ENCODE measurements around the gene TRIM66.
"Not testable (repeated sequence)": the region's sequence is repeated elsewhere in the genome, so short reads cannot be mapped to it uniquely, and the experiment has no call there.

- not testable (repeated sequence) for TF ChIP-seq POLR2A (IDR thresholded peaks at IDR 0.05; ENCODE audit: low read depth, low read length); CTCF (IDR thresholded peaks at IDR 0.05; ENCODE audit: extremely low read depth in 1 of 2, insufficient read depth in 1 of 2, low read depth in 1 of 2, low read length in 2 of 2); POLR2AphosphoS5 (IDR thresholded peaks at IDR 0.05; ENCODE audit: insufficient read depth, low read depth, low read length); GATA2 (IDR thresholded peaks at IDR 0.05; ENCODE audit: insufficient read depth, insufficient read length, low read depth, low read length); FOS (IDR thresholded peaks at IDR 0.05; ENCODE audit: borderline replicate concordance, insufficient read depth, low read length); MYC (IDR thresholded peaks at IDR 0.05; ENCODE audit: low read depth, low read length); EZH2 (IDR thresholded peaks at IDR 0.05; ENCODE audit: borderline replicate concordance, low read depth, low read length, severe bottlenecking)
- TF ChIP-seq, protein P1, sequence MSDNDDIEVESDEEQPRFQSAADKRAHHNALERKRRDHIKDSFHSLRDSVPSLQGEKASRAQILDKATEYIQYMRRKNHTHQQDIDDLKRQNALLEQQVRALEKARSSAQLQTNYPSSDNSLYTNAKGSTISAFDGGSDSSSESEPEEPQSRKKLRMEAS (IDR thresholded peaks at IDR 0.05; ENCODE audit: insufficient read depth, insufficient read length): not testable (repeated sequence)
Measured at GRCh38 chr11:8670081-8670480, 12.4 kb downstream of the TRIM66 start.

Data from endothelial cell of umbilical vein (primary cell).